GM21737 (cell line): ENCODE results near the gene RTL10.
"Not testable (repeated sequence)": the region's sequence is repeated elsewhere in the genome, so short reads cannot be mapped to it uniquely, and the experiment has no call there.

Experiments used
- ATAC-seq: cut with Tn5 transposase; IDR thresholded peaks from one replicate; pipeline ENCODE4 v1.9.1; 2021; ENCODE audit warnings: mild to moderate bottlenecking, moderate library complexity; ENCODE audit not compliant: unreplicated experiment

RTL10 gene

DNA sequence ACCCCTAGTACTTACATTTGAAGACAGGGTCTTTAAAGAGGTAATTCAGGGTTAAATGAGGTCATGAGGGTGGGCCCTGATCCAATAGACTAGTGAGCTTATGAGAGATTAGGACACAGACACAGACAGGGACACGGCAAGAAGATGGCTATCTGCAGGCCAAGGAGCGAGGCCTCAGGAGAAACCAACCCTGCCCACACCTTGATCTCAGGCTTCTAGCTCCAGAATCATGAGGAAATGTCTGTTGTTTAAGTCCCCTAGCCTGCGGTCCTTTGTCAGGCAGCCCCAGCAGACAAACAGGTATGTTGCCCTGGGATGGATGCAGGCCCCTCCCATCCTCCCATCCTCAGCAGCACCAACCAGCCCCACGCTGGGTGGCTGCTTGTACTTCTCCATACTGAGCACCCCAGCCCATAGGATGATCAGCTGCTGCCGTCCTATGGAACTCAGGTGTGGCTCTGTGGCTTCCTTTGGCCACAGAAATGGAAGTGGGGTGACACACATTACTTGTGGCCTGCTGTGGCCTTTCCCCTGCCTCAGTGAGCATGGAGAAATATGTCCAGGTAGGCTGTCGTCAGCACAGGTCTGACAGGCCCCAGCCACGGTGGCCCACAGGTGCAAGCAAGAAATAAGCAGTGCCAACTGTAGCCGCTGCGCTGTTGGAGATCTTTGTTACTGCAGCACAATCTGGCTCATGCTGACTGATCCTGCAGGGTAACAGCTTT lies 7.9 kb downstream of the RTL10 start:
- ATAC-seq: no peak

- no peak for ATAC-seq
Measured at GRCh38 chr22:19845054-19845722, 9.5 kb downstream of the RTL10 start.

GRCh38 chr22:19844377-19845053 lies 10.2 kb downstream of the RTL10 start:
- no peak for ATAC-seq

GRCh38 chr22:19843857-19844376 lies 10.8 kb downstream of the RTL10 start:
- no peak for ATAC-seq

DNA sequence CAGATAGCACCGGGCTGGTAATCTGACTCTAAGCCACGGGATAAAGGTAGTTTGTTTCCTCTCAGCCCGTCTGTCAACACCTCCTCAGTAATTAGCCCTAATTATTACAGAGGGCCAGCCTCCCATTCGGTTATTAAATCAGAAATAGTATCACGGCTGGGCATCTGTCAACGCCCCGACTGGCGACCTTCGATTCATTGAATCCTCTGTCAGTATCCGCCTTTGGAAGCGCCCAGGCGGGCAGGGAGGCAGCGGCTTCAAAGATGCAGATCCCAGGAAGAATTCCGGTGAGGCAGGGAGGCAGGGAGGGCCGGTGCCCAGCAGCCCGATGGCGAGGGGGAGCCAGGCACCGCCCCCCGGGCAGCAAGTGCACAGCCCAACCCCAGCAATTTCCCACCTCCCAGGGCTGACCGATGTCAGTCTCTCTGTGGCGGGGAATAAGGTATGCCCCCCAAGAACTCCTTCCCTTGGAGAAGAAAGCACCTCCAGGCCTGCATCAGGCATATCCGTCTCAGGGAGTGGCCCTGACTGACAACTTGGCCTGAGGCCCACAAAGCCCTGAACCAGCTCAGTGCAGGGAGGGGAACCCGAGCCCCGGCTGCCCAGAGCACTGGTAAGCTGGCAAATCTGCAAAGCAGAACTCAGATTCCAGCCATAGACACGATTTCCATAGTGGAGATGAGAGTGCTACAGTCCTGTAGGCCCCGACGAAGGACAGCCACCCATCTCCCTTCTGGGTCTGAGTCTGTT lies 11.4 kb downstream of the RTL10 start:
- ATAC-seq: no peak

- no peak for ATAC-seq
Measured at GRCh38 chr22:19842393-19843106, 12.1 kb downstream of the RTL10 start.

DNA sequence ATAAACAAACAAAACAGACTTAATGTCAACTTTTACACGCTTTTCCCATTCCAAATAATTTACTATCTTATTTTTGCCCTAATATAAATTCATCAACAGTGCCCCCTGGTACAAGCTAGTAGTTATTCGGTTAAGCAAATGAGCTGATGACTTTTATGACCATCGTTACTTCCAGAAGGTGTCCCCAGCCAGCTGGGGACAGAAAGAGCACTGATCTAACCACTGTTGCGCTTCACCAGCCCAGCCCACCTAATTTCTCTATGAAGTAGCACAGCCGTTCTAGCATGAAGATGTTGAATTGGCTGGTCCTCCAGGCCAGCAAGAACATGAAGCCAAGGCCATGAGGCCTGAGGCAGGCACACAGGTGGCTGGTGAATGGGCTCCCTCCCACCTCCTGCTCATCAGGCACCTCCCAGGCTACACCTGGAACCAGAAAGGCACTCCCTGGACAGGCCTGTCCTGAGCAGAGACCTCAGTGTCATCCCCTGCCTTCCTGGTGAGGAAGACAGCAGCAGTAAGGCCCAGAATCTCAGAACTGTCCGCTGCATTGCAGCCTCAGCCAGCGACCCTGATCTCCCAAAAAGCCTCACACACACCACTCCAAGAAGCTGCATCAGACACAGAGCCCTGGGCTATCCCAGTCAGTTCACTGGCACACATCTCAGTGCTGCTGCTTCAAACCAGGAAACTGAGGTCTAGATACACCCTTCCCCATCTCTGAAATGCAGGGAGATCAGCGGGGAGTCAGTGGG lies 12.9 kb downstream of the RTL10 start:
- ATAC-seq: no peak

- ATAC-seq: no peak
Measured at GRCh38 chr22:19840955-19841640, 13.6 kb downstream of the RTL10 start.

DNA sequence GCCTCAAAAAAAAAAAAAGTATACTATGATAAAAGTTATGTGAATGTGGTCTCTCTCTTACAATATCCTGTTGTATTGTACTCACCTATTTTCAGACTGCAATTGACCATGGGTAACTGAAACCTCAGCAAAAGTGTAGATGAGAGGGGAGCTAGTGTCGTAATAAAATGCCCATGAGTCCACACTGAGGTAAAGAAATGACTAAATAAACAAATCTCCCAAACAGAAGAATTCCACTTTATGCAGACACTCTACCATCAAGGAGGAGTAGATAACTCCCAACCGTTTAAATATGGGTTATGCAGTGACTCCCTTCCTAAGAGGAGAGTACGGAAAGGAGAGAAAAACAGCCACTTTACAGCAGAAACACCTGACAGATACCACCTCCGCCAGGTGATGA lies 14.6 kb downstream of the RTL10 start:
- no peak for ATAC-seq

GRCh38 chr22:19837915-19838314 lies 16.8 kb downstream of the RTL10 start:
- no peak for ATAC-seq

GRCh38 chr22:19836512-19836911 lies 18.2 kb downstream of the RTL10 start:
- no peak for ATAC-seq

GRCh38 chr22:19834599-19834998 lies 20.1 kb downstream of the RTL10 start:
- ATAC-seq: no peak

- ATAC-seq: not testable (repeated sequence)
Measured at GRCh38 chr22:19833327-19833726, 21.3 kb downstream of the RTL10 start.

DNA sequence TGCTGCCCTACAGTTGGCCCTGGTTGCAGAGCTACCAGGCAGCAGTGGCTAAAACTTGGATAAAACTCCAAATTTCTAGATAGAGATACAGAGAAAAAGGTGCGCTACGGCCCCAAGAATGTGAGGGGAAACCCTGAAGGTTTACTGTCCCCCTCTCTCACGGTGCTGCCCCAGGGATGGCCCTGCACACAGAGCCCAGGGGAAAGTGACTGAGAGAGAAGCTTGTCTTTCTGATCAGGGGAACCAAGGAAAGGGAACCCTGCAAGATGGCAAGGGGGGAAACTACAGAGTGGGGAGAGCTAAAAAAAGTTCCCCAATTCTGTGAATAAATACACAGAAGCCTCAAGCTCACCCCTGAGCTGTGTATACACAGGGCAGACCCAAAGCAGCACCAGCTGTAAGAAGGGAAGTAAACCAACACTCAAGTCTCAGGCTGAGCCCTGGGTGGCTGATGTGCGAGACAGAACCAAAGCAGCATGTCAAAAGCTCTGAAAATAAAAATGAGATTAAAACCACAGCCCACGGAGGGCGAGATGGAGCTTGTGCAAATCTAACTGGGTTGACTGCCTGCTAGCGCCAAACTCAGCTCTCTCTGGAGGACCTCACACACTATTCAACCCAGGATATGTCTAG lies 22.1 kb downstream of the RTL10 start:
- no peak for ATAC-seq

DNA sequence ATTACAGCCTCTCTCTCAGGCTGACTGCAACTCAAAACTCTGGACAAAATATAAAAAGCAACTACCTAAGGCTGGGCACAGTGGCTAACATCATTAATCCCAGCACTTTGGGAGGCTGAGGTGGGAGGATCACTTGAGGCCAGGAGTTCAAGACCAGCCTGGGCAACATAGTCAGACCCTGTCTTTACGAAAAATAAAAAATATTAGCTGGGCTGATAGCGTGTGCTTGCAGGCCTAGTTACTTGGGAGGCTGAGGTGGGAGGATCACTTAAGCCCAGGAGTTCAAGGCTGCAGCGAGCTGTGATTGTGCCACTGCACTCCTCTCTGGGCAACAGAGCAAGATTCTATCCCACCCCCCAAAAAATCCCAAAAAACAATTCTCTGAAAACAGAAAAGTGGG lies 22.7 kb downstream of the RTL10 start:
- not testable (repeated sequence) for ATAC-seq

- ATAC-seq: no peak
Measured at GRCh38 chr22:19831016-19831415, 23.7 kb downstream of the RTL10 start.

DNA sequence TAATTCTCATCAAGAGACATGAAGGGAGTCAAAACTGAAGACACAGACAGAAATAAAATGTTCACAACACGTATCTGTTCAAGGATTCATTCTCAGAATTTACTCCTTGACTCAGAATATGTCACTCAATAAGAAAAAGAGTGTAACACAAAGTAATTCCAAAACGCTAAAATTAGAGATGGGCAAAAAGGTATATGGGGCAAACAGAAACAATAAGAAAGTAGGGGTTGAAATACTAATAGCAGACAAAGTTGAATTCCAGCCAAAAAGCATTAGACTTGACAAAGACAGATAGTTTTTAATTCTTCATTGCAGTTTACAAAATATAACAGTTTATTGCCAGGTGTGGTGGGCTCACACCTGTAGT lies 26.7 kb downstream of the RTL10 start:
- ATAC-seq: no peak

- ATAC-seq: no peak
Measured at GRCh38 chr22:19827341-19828034, 27.2 kb downstream of the RTL10 start.
